ENCODE data around the gene FNBP1. TPM values are rescaled to one million over a fixed set of nuclear protein-coding genes. Genes with fewer than 3 reads are reported as not detected.

Gene FNBP1
- total RNA-seq, 6 experiments from 2014 or later = 11.7 to 27.1 (median 15.9) TPM

DNA sequence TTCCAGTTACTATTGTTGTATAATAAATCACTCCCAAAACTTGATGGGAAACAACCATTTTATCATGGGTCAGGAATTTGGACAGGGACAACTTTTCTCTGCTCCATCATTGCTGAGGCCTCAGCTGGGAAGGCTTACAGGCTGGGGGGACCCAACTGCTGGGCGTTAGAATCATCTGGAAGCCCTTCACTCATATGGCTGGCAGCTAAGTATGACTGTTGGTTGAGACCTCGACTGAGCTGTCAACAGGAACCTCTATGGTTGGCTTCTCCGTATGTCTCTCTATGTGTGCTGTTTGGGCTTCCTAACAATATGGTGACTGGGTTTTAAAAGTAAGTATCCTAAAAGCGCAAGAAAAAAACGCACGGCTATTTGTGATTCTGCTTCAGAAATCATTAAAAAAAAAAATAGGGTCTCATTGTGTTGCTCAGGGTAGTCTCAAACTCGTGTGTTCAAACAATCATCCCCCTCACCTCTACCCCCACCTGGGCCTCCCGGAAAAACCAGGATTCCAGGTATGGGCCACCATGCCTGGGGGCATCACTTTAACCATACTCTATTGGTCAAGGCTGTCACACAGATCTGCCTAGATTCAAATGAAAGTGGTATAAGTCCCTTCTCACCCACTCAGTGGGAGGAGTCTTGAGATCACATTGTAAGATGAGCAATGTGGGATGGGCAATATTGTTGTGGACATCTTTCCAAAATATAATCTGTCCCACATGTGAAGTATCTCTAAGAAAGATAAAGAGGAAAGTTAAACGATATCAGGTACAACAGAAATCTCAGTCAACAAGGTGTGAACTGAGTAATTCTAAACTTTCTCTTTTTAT is 15.2 kb downstream of the FNBP1 start:
- Histone ChIP-seq H3K4me1 (peaks cover 0 to 62% (median 23%) of the 10 kb centered on the region in 4 donors), H3K27ac (peak overlapping the region; percentile 47 to 83 (median 73)), H3K4me3 (no peak overlapping the region), H3K36me3 (no peaks in the 10 kb centered on the region), H3K9me3 (no peaks in the 10 kb centered on the region), H3K27me3 (no peaks in the 10 kb centered on the region)
- no peak for DNase-seq
- ATAC-seq = no peak
- no peak for TF ChIP-seq POLR2A (IDR thresholded peaks at IDR 0.05)
- TF ChIP-seq, protein P1, sequence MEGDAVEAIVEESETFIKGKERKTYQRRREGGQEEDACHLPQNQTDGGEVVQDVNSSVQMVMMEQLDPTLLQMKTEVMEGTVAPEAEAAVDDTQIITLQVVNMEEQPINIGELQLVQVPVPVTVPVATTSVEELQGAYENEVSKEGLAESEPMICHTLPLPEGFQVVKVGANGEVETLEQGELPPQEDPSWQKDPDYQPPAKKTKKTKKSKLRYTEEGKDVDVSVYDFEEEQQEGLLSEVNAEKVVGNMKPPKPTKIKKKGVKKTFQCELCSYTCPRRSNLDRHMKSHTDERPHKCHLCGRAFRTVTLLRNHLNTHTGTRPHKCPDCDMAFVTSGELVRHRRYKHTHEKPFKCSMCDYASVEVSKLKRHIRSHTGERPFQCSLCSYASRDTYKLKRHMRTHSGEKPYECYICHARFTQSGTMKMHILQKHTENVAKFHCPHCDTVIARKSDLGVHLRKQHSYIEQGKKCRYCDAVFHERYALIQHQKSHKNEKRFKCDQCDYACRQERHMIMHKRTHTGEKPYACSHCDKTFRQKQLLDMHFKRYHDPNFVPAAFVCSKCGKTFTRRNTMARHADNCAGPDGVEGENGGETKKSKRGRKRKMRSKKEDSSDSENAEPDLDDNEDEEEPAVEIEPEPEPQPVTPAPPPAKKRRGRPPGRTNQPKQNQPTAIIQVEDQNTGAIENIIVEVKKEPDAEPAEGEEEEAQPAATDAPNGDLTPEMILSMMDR (IDR thresholded peaks at IDR 0.05) = no peak
- intact Hi-C loops (cut with DNase I) = no loop called here
- 73% methylated on average over 9 of the region's 9 CpGs for WGBS (ENCODE audit: insufficient coverage, low coverage, low lambda C conversion rate, missing lambda C conversion rate)

DNA sequence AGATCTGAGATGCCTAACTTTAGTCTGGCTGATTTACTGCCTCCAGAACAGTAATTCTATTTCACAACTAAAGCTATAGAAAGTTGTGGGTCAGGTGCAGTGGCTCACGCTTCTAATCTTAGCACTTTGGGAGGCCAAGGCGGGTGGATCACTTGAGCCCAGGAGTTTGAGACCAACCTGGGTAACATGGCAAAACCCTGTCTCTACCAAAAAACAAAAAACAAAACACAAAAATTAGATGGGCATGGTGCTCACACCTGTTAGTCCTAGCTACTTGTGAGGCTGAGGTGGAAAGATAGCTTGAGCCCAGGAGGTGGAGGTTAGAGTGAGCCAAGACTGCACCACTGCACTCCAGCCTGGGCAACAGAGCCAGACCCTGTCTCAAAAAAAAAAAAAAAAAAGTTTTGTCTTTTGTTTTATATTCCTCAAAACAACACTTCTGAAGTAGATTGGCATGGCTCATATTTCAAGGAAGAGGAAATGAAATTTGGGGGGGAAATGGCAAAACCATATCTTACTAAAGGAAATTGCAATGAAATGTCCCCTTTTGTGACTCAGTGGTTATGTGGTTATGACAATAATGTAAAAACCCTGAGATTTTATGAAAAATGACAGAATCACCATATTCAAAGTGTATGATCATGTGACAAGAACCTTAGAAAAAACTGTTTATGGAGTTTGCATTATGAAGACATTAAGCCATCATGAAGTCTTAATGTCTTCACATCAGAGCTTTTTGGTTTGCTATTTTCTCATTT is 16.2 kb downstream of the FNBP1 start:
- Histone ChIP-seq H3K36me3 (no peaks in the 10 kb centered on the region), H3K9me3 (no peaks in the 10 kb centered on the region), H3K4me3 (no peak overlapping the region), H3K27ac (no peak overlapping the region), H3K4me1 (peaks cover 0 to 52% (median 18%) of the 10 kb centered on the region in 4 donors), H3K27me3 (no peaks in the 10 kb centered on the region)
- 76% methylated on average over 2 of the region's 2 CpGs for WGBS (ENCODE audit: insufficient coverage, low coverage, low lambda C conversion rate, missing lambda C conversion rate)
- DNase-seq = no peak
- intact Hi-C loops (cut with DNase I) = no loop called here
- ATAC-seq = no peak
- no peak for TF ChIP-seq POLR2A (IDR thresholded peaks at IDR 0.05)
- TF ChIP-seq, protein P1 (IDR thresholded peaks at IDR 0.05) = no peak

DNA sequence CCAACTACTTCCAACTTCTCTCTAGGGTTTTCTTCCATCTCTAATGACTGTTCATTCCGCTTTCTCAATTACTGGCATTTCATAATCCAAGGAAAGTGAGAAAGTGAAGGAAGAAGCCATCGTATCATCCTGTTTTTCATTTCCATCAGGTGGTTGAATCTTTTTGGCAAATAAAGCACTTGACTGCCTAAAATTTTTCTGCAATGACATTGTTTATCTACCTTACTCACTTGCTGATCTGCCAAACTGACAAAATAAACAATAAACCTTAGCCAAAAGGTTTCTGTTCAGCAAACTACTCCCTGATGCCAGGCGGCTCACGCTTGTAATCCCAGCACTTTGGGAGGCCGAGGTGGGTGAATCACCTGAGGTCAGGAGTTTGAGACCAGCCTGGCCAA is 18.4 kb downstream of the FNBP1 start:
- Histone ChIP-seq H3K27me3 (no peaks in the 10 kb centered on the region), H3K4me3 (peak overlapping the region in 1 of 3 donors; percentile 8), H3K27ac (peak overlapping the region; percentile 17 to 65 (median 48)), H3K36me3 (no peaks in the 10 kb centered on the region), H3K9me3 (no peaks in the 10 kb centered on the region), H3K4me1 (peaks cover 0 to 39% (median 11%) of the 10 kb centered on the region in 4 donors)
- peak; percentile 76 to 86 (median 81) for ATAC-seq
- WGBS (ENCODE audit: insufficient coverage, low coverage, low lambda C conversion rate, missing lambda C conversion rate) = 23% methylated on average over 5 of the region's 5 CpGs
- DNase-seq = peak; percentile 63 to 79 (median 78)
- intact Hi-C loops (cut with DNase I) = no loop called here
- TF ChIP-seq POLR2A (IDR thresholded peaks at IDR 0.05) = no peak
- TF ChIP-seq, protein P1 (IDR thresholded peaks at IDR 0.05) = no peak

DNA sequence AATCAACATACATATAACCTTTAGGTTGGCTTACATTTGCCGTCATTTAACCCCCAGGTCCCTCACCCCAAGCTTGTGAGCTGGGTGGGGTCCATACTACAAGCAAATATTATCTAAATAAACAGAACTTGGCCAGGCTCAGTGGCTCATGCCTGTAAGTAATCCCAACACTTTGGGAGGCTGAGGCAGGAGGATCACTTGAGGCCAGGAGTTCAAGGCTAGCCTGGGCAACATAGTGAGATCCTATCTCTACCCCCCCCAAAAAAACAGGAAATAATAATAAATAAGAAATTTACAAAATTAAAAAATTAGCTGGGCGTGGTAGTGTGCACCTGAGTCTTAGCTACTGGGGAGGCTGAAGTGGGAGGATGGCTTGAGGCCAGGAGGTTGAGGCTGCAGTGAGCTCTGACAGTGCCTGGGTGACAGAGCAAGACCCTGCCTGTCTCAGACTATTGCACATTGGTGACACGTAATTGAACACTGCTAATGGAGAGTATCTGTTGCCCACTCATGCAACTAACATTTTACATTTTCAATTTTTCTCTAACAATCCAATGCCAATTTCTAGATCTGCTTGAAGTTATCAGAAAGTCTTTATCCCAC is 18.9 kb downstream of the FNBP1 start:
- intact Hi-C loops (cut with DNase I) = no loop called here
- Histone ChIP-seq H3K4me3 (peak overlapping the region in 1 of 3 donors; percentile 8), H3K9me3 (no peaks in the 10 kb centered on the region), H3K4me1 (peaks cover 0 to 34% (median 9%) of the 10 kb centered on the region in 4 donors), H3K27me3 (no peaks in the 10 kb centered on the region), H3K36me3 (no peaks in the 10 kb centered on the region), H3K27ac (peak overlapping the region; percentile 17 to 65 (median 46))
- ATAC-seq (no peak), DNase-seq (no peak)
- WGBS (ENCODE audit: insufficient coverage, low coverage, low lambda C conversion rate, missing lambda C conversion rate) = 36% methylated on average over 3 of the region's 3 CpGs
- TF ChIP-seq, protein P1 (IDR thresholded peaks at IDR 0.05) = no peak
- TF ChIP-seq POLR2A (IDR thresholded peaks at IDR 0.05) = no peak
